ENCODE measurements around the gene WIF1. TPM values are rescaled to one million over a fixed set of nuclear protein-coding genes. Genes with fewer than 3 reads are reported as not detected.

WIF1 gene
- polyA plus RNA-seq, 3 donors = not detected

- intact Hi-C loops (cut with micrococcal nuclease) = no loop called here
- peak overlapping the region in 1 of 2 donors; percentile 69 for H3K27ac ChIP-seq (ENCODE audit: low read depth in 1 of 2, low read length in 2 of 2)
- no peak overlapping the region for H2AFZ ChIP-seq (ENCODE audit: insufficient read depth, low read depth, low read length, poor library complexity, severe bottlenecking)
Observed at GRCh38 chr12:65155784-65156183, 34.7 kb upstream of the WIF1 start.

GRCh38 chr12:65152596-65152995 lies 31.5 kb upstream of the WIF1 start:
- Mint-ChIP-seq H3K27me3 (ENCODE audit: low read depth in 3 of 3) (peaks cover 0 to 4% (median 0%) of the 10 kb centered on the region in 3 donors), H3K4me1 (peaks cover 17% of the 10 kb centered on the region), H3K27ac (no peak overlapping the region), H3K36me3 (no peaks in the 10 kb centered on the region), H3K4me3 (no peak overlapping the region), H3K9me3 (no peaks in the 10 kb centered on the region)
- Histone ChIP-seq H3K79me2 (ENCODE audit: insufficient read depth, low read length) (no peaks in the 10 kb centered on the region), H3K36me3 (replicated peaks in 1 of 2; ENCODE audit: control insufficient read depth in 1 of 2, insufficient read depth in 2 of 2, low read length in 2 of 2) (no peaks in the 10 kb centered on the region), H3K4me1 (ENCODE audit: control insufficient read depth in 1 of 2, insufficient read depth in 2 of 2, low read length in 2 of 2) (peaks cover 17% of the 10 kb centered on the region in 2 donors), H3K27ac (ENCODE audit: low read depth in 1 of 2, low read length in 2 of 2) (no peak overlapping the region), H2AFZ (ENCODE audit: insufficient read depth, low read depth, low read length, poor library complexity, severe bottlenecking) (no peak overlapping the region), H3K9me3 (replicated peaks in 1 of 2; ENCODE audit: control insufficient read depth in 1 of 2, insufficient read depth in 1 of 2, low read length in 2 of 2) (no peaks in the 10 kb centered on the region), H3K9ac (ENCODE audit: insufficient read depth, low read length, poor library complexity, severe bottlenecking) (no peak overlapping the region), H3K4me2 (replicated peaks; ENCODE audit: extremely low read depth, low read length, poor library complexity, severe bottlenecking) (no peak overlapping the region), H3K4me3 (replicated peaks in 1 of 3; ENCODE audit: low read depth in 2 of 3, low read length in 3 of 3) (no peak overlapping the region), H3K27me3 (ENCODE audit: control insufficient read depth in 2 of 2, insufficient read depth in 2 of 2, low read length in 2 of 2) (no peaks in the 10 kb centered on the region), H4K20me1 (ENCODE audit: insufficient read depth, low read length) (no peaks in the 10 kb centered on the region)
- no CpG with 5 or more reads among the region's 1 CpG for WGBS (ENCODE audit: insufficient coverage)
- intact Hi-C loops (cut with micrococcal nuclease) = no loop called here
- no peak for TF ChIP-seq CTCF (IDR thresholded peaks at IDR 0.05)
- DNase-seq = no peak

More at GRCh38 chr12:65155784-65156183, 34.7 kb upstream of the WIF1 start:
- Histone ChIP-seq H3K4me3 (replicated peaks in 1 of 3; ENCODE audit: low read depth in 2 of 3, low read length in 3 of 3) (peak overlapping the region in 1 of 3 experiments; percentile 69), H3K4me1 (ENCODE audit: control insufficient read depth in 1 of 2, insufficient read depth in 2 of 2, low read length in 2 of 2) (peaks cover 17% of the 10 kb centered on the region in 2 donors), H3K36me3 (replicated peaks in 1 of 2; ENCODE audit: control insufficient read depth in 1 of 2, insufficient read depth in 2 of 2, low read length in 2 of 2) (no peaks in the 10 kb centered on the region), H3K27me3 (ENCODE audit: control insufficient read depth in 2 of 2, insufficient read depth in 2 of 2, low read length in 2 of 2) (no peaks in the 10 kb centered on the region), H3K4me2 (replicated peaks; ENCODE audit: extremely low read depth, low read length, poor library complexity, severe bottlenecking) (peak overlapping the region; percentile 78), H4K20me1 (ENCODE audit: insufficient read depth, low read length) (no peaks in the 10 kb centered on the region), H3K9ac (ENCODE audit: insufficient read depth, low read length, poor library complexity, severe bottlenecking) (no peak overlapping the region), H3K9me3 (replicated peaks in 1 of 2; ENCODE audit: control insufficient read depth in 1 of 2, insufficient read depth in 1 of 2, low read length in 2 of 2) (no peaks in the 10 kb centered on the region), H3K79me2 (ENCODE audit: insufficient read depth, low read length) (no peaks in the 10 kb centered on the region)
- Mint-ChIP-seq H3K27ac (peak overlapping the region in 4 of 7 donors; percentile 69 to 86 (median 78)), H3K4me3 (no peak overlapping the region), H3K9me3 (no peaks in the 10 kb centered on the region), H3K36me3 (no peaks in the 10 kb centered on the region), H3K27me3 (ENCODE audit: low read depth in 3 of 3) (peaks cover 1 to 5% (median 4%) of the 10 kb centered on the region in 3 donors), H3K4me1 (peaks cover 17% of the 10 kb centered on the region)
- no peak for TF ChIP-seq CTCF (IDR thresholded peaks at IDR 0.05)
- no peak for DNase-seq
- WGBS (ENCODE audit: insufficient coverage) = no CpG with 5 or more reads among the region's 3 CpGs
